ENCODE data around the gene SBF1.
"Not testable (repeated sequence)": the region's sequence is repeated elsewhere in the genome, so short reads cannot be mapped to it uniquely, and the experiment has no call there.

SBF1 gene

GRCh38 chr22:50408954-50409353 lies 65.9 kb downstream of the SBF1 start:
- DNase-seq (ENCODE audit: low read depth, low spot score); H3K27ac ChIP-seq: not testable (repeated sequence)

GRCh38 chr22:50408311-50408710 lies 66.5 kb downstream of the SBF1 start:
- no peak overlapping the region for H3K27ac ChIP-seq
- no peak for DNase-seq (ENCODE audit: low read depth, low spot score)

GRCh38 chr22:50406416-50407170 lies 68.2 kb downstream of the SBF1 start:
- DNase-seq (ENCODE audit: low read depth, low spot score): no peak
- no peak overlapping the region for H3K27ac ChIP-seq

GRCh38 chr22:50403701-50404101 lies 71.1 kb downstream of the SBF1 start:
- no peak overlapping the region for H3K27ac ChIP-seq
- DNase-seq (ENCODE audit: low read depth, low spot score): no peak

GRCh38 chr22:50401907-50402306 lies 72.9 kb downstream of the SBF1 start:
- no peak overlapping the region for H3K27ac ChIP-seq
- no peak for DNase-seq (ENCODE audit: low read depth, low spot score)

GRCh38 chr22:50400931-50401330 lies 73.9 kb downstream of the SBF1 start:
- no peak overlapping the region for H3K27ac ChIP-seq
- no peak for DNase-seq (ENCODE audit: low read depth, low spot score)

- H3K27ac ChIP-seq: no peak overlapping the region
- no peak for DNase-seq (ENCODE audit: low read depth, low spot score)
Observed at GRCh38 chr22:50400406-50400805, 74.4 kb downstream of the SBF1 start.

- no peak for DNase-seq (ENCODE audit: low read depth, low spot score)
Observed at GRCh38 chr22:50399751-50400331, 75.0 kb downstream of the SBF1 start.

GRCh38 chr22:50398831-50399648 lies 75.8 kb downstream of the SBF1 start:
- DNase-seq (ENCODE audit: low read depth, low spot score): no peak
- no peak overlapping the region for H3K27ac ChIP-seq

More at GRCh38 chr22:50399751-50400331, 75.0 kb downstream of the SBF1 start:
- H3K27ac ChIP-seq: no peak overlapping the region

GRCh38 chr22:50397371-50398060 lies 77.3 kb downstream of the SBF1 start:
- not testable (repeated sequence) for DNase-seq (ENCODE audit: low read depth, low spot score); H3K27ac ChIP-seq

- no peak for DNase-seq (ENCODE audit: low read depth, low spot score)
- no peak overlapping the region for H3K27ac ChIP-seq
Observed at GRCh38 chr22:50396751-50397370, 78.0 kb downstream of the SBF1 start.

Data from epithelial cell of prostate (primary cell).